T-helper 2 cell treated with Interferon-gamma antibody and Interleukin-4, amounts not matched to agents 100 ng/mL and 5 ng/mL, for 36 hours (primary cell): ENCODE results near the gene DALRD3. TPM values are rescaled to one million over a fixed set of nuclear protein-coding genes. Genes with fewer than 3 reads are reported as not detected.

Experiments
- intact Hi-C: fragments of 100-400 bp; cut with micrococcal nuclease; formaldehyde crosslinking; loops from one replicate; pipeline ENCODE4 v1.15.1; 2023
- total RNA-seq: library from RNA; stranded (reverse); gene quantifications from 2 replicates; pipeline ENCODE4 v1.2.3, GENCODE V29; 2022

DALRD3 gene
- total RNA-seq, 1 donor from 2014 or later, result 23.7 TPM

- intact Hi-C loops, result no loop called here
Observed at GRCh38 chr3:49022688-49023171, 4.3 kb upstream of the DALRD3 start.

GRCh38 chr3:49021813-49022687, 3.7 kb upstream of the DALRD3 start, which contains the start of gene NDUFAF3:
Gene NDUFAF3, plus strand, starts transcription at chr3:49022121. Its CDS starts 24 bp downstream, at chr3:49022145.
- intact Hi-C loops, result loop anchor here (1.0 to 2.0 kb wide), 7 partner anchors 7 to 391 kb away; partner anchors contain the start of genes ARIH2, IMPDH2, IP6K2 and P4HTM

GRCh38 chr3:49021213-49021812, 2.9 kb upstream of the DALRD3 start:
- intact Hi-C loops, result loop anchor here (1.0 to 2.0 kb wide), 7 partner anchors 8 to 391 kb away; partner anchors contain the start of genes ARIH2, IMPDH2, IP6K2 and P4HTM

GRCh38 chr3:49020330-49021212, 2.2 kb upstream of the DALRD3 start:
- intact Hi-C loops, result loop anchor here (1.0 to 2.0 kb wide), 7 partner anchors 9 to 392 kb away; partner anchors contain the start of genes ARIH2, IMPDH2, IP6K2 and P4HTM

GRCh38 chr3:49019941-49020329, 1.6 kb upstream of the DALRD3 start:
- intact Hi-C loops, result loop anchor here (2.0 kb wide), 2 partner anchors 29 to 393 kb away; partner anchors contain the start of genes P4HTM and TCTA

- intact Hi-C loops, result no loop called here
Observed at GRCh38 chr3:49018707-49019006, 277 bp upstream of the DALRD3 start.

- intact Hi-C loops, result no loop called here
Observed at GRCh38 chr3:49017229-49017970, 980 bp downstream of the DALRD3 start.

GRCh38 chr3:49016414-49017228, 1.8 kb downstream of the DALRD3 start:
- intact Hi-C loops, result no loop called here

GRCh38 chr3:49015765-49016164, 2.6 kb downstream of the DALRD3 start:
- intact Hi-C loops, result no loop called here

GRCh38 chr3:49015072-49015471, 3.3 kb downstream of the DALRD3 start:
- intact Hi-C loops, result no loop called here

- intact Hi-C loops, result no loop called here
Observed at GRCh38 chr3:49013738-49014660, 4.4 kb downstream of the DALRD3 start.

GRCh38 chr3:49013113-49013737, 5.2 kb downstream of the DALRD3 start:
- intact Hi-C loops, result no loop called here

GRCh38 chr3:49012441-49013017, 5.9 kb downstream of the DALRD3 start:
- intact Hi-C loops, result no loop called here

GRCh38 chr3:49009396-49009795, 9.0 kb downstream of the DALRD3 start:
- intact Hi-C loops, result loop anchor here (5.0 kb wide), 2 partner anchors 92 to 402 kb away; partner anchors contain the start of genes ARIH2 and UQCRC1

GRCh38 chr3:49008627-49009026, 9.8 kb downstream of the DALRD3 start:
- intact Hi-C loops, result loop anchor here (5.0 kb wide), 2 partner anchors 91 to 401 kb away; partner anchors contain the start of genes ARIH2 and UQCRC1

GRCh38 chr3:49007771-49008528, 10.4 kb downstream of the DALRD3 start:
- intact Hi-C loops, result loop anchor here (1.0 to 5.0 kb wide), 6 partner anchors 13 to 401 kb away; partner anchors contain the start of genes ARIH2, IP6K2, QRICH1 and UQCRC1
